ENCODE data around the gene DENND1A.

DENND1A gene

GRCh38 chr9:123469282-123469681 is 460.6 kb downstream of the DENND1A start:
- no peak for DNase-seq (ENCODE audit: low read depth in 2 of 2)

DNA sequence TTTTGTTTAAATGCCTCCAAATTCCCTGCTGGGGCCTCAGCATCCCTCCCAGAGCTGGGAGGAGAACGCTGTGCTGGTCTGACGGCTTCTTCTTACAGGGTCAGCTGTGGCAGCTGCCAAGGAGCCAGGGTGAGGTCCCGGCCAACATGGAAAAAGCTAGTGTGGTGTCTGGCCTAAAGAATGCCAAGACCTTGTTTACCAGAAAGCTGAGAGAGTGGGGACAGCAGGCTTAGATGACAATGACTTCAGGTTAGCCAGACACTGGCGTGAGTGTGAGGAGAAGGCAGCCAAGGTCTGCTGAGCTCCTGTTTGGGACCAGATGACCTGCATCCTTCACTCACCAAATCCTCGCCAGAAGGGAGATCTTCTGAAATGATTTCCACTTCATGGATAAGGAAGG is 461.4 kb downstream of the DENND1A start:
- DNase-seq (ENCODE audit: low read depth in 2 of 2): no peak

DNA sequence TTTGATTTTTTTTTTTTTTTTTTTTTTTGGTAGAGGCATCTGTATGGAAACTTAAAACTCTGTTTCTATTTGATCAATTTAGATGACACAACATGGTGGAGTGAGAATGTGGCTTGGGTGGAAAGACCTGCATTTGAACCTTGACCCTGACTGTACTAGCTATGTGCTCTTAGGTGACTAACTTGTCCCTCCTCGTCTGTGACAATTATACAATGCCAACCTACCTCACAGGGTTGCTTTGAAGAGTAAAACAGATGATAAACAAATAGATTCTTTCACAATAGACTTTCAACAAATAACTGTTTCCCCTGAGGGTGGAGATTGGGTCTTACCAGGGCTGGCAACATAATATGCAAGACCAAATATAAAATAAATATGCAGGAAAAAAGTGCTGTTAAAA is 464.6 kb downstream of the DENND1A start:
- DNase-seq (ENCODE audit: low read depth in 2 of 2): no peak

DNA sequence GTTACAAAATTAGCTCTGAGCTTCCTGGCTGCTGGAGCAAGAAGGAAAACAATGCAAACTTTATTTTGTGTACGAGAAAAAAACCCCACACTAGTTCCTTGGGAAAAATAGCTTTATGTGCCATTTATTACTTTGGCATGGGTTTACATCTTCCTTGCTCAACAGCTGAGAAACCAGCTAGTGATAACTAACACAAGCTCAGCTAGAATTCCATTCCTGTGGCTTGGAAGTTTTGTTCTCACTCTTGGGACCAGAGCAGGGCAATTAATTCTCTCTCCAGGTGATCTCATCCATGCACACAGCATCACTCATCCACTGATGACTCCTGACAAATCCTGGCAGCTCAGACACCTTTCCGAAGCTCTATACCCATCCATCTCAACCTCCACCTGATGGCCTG is 469.8 kb downstream of the DENND1A start:
- no peak for DNase-seq (ENCODE audit: low read depth in 2 of 2)

GRCh38 chr9:123457583-123457982 is 472.3 kb downstream of the DENND1A start:
- DNase-seq (ENCODE audit: low read depth in 2 of 2): no peak

DNA sequence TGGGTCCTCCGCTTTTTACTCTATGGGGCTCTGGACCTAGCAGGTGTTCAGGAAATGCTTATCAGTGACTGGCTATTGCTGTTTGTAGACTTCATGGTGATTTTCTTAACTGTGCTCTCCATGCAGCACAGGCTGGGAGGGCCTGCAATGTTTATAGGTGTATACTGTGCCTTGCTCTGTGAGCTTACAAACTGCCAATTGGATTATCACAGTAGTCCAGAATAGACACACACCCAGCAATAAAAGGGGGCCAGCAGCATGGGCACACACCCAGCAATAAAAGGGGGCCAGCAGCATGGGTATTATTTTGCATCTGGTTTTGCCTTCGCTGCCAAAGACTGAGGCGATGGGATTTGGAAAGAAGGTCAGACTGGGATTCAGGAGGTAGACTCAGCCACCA is 473.9 kb downstream of the DENND1A start:
- no peak for DNase-seq (ENCODE audit: low read depth in 2 of 2)

DNA sequence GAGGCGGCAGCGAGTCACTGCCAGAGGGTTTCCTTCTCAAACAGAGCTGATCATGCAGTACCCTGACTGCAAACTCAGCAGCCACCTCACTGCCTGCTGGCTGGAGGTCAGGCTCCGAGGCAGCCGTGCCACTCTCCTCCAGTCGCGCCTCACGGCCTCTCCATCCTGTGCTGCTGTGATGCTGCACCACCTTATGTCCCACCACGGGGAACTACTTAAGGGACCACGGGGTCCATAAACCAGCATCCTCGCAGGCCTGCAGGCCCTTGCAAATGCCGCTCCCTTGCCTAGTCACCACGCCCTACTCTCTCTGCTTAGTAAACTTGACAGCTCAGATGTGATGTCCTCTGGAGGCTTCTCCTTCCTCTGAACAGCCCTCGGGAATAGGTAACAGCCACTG is 474.7 kb downstream of the DENND1A start:
- no peak for DNase-seq (ENCODE audit: low read depth in 2 of 2)

DNA sequence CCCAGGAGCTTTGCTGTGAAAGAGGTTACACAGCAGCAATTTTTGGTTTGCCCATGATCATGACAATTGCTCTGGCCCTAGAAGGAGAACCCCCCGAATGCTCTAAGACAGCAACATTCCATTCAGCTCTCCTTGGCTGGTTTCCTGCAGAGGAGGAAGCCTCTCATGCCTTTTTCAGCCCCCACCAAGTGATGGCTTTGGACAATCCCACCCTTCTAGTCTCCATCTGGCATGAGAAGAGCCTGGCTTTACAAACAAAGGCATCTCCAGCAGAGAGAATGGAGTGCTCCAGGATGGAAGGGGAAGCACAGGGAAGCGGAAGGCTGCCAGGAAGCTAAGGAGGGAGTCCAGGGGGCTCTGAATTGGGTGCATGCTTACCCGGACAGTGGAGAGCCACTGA is 475.6 kb downstream of the DENND1A start:
- no peak for DNase-seq (ENCODE audit: low read depth in 2 of 2)

- DNase-seq (ENCODE audit: low read depth in 2 of 2): no peak
Observed at GRCh38 chr9:123453831-123454321, 476.1 kb downstream of the DENND1A start.

DNA sequence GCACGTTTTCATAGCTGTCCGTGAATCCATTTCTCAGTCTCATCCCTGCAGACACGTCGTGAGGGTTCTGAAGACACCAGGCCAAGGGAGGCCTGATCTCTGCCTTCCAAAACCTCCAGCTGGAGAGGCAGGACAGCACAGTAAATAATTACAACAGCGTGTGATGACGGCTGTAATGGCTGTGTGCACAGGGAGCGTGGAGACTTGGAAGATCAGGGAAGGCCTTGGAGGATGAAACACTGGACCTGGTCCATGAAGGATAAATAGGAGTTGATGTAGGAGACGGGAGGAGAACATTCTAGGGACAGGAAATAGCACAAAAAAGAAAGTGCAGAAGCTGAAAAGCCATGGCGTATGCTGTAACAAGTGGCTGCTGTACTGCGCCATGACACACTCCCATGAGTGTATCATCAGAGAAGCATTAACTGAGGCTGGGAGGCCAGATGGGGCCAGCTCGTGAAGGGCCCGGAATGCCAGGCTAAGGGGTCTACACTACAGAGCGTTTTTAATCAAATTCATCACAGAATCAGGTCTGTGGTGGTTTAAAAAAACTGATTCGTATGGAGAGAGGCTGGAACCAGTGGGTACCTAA is 476.8 kb downstream of the DENND1A start:
- DNase-seq (ENCODE audit: low read depth in 2 of 2): no peak

GRCh38 chr9:123450996-123451395 is 478.9 kb downstream of the DENND1A start:
- no peak for DNase-seq (ENCODE audit: low read depth in 2 of 2)

DNA sequence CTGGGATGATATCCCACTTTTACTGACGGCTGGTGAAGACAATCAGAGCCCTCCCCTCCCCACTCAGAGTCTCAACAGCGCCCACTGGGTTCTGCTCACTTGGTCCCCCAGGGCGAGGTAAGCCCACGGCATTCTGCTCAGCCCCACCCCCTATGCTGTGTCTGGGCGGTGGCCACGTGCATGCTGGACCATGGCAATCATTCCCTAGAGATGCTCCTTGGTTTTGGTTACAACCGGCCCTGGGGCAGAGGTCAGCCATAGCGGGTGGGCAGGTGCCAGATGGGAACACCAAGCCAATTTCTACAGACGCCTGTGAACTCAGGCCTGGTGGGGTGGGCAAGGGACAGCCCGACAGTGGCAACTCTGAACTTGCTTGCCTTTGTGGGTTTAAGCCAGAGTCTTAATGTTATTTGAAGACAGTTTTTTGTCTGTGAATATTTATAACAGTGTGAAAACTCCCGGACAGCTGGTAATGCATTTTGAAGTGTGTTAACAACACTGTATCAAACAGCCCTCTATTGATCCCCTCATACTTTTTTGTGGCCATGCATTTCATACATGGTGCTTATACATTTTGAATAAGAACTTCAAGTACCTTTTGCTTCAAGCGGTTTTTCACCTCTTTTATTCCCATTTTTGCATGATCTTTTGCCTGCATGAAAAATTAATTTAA is 479.7 kb downstream of the DENND1A start:
- DNase-seq (ENCODE audit: low read depth in 2 of 2): no peak

GRCh38 chr9:123447934-123448646 is 481.8 kb downstream of the DENND1A start:
- DNase-seq (ENCODE audit: low read depth in 2 of 2): no peak

DNA sequence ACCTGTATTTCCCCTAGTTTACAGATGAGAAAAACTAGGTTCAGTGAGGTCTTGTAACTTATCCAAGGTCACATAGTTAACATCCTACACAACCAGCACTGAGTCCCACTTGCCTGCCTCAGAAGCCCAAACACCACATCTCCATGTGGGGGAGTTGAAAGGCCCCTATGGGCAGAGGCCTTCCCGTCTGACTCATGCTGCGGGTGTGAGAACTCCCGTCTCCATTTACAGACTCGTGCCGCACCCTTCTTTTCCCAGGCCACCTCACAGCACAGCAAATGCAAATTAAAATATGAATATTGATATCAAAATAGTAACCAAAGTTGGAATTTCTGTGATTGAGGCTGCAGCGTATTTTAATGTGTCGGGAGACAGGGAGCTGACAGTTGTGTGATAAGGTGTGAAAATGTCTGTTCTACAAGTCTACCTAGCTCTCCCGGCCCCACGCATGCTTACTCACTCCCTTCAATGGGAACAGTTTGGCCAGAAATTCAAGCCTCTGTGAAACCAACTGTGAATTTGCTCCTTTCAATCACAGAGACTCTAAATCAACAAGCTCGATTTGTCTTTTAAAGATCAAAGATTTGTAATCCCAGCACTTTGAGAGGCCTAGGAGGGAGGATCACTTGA is 483.8 kb downstream of the DENND1A start:
- DNase-seq (ENCODE audit: low read depth in 2 of 2): no peak

DNA sequence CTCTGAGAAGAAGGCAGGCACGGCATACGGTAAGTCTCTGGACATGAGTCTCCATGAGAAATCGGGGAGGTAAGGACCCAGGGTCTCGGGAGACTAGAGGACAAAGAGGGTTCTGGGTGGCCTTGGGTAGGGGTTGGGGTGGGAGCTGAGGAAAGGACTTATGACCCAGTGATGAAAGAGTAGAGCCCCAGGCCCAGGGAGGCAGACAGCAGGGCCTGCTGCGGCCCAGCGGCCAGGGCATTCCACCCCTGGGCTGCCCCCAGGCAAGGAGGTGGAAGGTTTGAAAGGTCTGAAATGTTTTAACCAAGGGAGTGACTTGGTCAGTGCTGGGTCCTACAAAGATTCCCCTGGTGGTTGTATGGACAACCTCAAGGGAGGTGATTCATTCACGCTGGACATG is 484.8 kb downstream of the DENND1A start:
- no peak for DNase-seq (ENCODE audit: low read depth in 2 of 2)

- DNase-seq (ENCODE audit: low read depth in 2 of 2): no peak
Observed at GRCh38 chr9:123441769-123442168, 488.2 kb downstream of the DENND1A start.

- no peak for DNase-seq (ENCODE audit: low read depth in 2 of 2)
Observed at GRCh38 chr9:123440256-123440655, 489.7 kb downstream of the DENND1A start.

- DNase-seq (ENCODE audit: low read depth in 2 of 2): no peak
Observed at GRCh38 chr9:123438821-123439220, 491.1 kb downstream of the DENND1A start.

DNA sequence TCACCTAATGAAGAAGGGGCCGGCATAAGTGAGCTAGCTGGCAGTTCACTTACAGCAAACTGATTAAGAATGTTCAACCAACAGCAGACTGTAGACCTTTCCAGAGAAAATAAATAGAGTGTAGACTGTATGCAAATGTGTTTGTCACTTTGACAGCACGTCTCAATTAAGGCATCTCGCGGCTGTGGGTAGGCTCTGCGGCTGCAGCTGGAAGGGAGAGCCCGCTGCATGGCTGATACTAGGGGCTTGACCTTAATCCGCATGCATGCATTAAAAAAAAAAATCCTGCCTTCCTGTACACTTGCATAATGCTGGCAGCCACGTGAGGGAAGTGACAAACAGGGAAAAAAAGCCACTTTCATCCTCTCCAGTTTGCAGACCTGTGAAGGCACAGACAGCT is 491.6 kb downstream of the DENND1A start:
- no peak for DNase-seq (ENCODE audit: low read depth in 2 of 2)

GRCh38 chr9:123437201-123437600 is 492.7 kb downstream of the DENND1A start:
- no peak for DNase-seq (ENCODE audit: low read depth in 2 of 2)

DNA sequence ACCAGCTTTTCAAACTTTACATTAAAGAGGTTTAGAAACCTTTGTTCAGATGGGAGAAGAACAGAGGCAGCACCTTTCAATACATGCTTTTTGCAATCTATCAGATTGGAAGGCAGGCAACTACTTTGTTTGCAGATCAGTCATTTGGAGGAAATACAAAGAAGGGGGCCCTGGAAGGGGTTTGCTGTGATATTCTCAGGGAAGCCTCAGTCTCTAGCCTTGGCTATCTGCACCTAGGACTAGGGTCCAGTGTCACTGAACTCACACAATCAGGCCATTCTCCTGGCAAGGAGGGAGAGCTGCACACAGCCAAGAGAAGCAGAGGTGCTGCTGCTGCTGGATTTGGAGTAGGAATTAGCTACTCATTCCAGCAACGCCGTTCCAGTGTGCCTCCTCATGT is 494.5 kb downstream of the DENND1A start:
- no peak for DNase-seq (ENCODE audit: low read depth in 2 of 2)

DNA sequence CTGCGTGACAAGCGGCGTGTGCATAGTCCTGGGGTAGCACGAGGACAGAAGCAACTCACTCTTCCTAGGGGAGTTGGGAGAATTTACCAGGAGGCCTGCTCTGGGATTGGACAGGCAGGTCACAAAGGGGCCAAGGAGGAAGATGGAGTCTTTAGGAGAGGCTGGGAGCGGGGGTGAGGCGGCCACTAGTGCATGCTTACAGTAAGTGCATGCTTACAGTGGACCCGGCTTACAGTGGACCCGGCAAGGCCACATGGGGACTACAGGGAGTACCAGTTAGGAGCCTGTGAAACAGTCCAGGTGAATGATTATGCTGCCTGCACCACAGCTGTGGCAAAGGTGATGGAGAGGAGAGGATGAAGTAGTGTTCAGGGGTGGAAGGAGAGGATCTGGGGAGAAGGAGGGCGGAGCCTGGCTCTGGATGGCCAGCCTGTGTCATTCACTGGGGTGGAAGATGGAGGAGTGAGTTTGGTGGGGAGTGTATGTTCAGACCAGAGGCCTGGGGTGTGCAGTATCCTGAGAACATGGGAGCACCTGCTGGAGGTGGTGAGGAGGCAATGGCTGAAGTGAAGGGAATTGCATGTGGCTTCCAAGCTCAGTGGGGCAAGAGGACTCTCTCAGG is 495.2 kb downstream of the DENND1A start:
- no peak for DNase-seq (ENCODE audit: low read depth in 2 of 2)
